Mesothelial cell of epicardium (in vitro differentiated cells): Measurements from ENCODE around the gene SUCNR1. TPM values are rescaled to one million over a fixed set of nuclear protein-coding genes. Genes with fewer than 3 reads are reported as not detected.

Experiments
- DNase-seq, 2 experiments: peaks; one replicate each; pipeline ENCODE4 v3.0.0; 2021; ENCODE audit warnings: low spot score in 2 of 2; ENCODE audit not compliant: unreplicated experiment in 2 of 2
- H3K27ac Mint-ChIP-seq: 2 replicates; pipeline ENCODE4 v1.8.0; 2021; ENCODE audit warnings: mixed read lengths
- H3K27me3 Mint-ChIP-seq: 2 replicates; pipeline ENCODE4 v1.8.0; 2021; ENCODE audit warnings: low read depth, mixed read lengths
- H3K36me3 Mint-ChIP-seq: 2 replicates; pipeline ENCODE4 v1.8.0; 2021; ENCODE audit warnings: mixed read lengths
- H3K4me1 Mint-ChIP-seq: 2 replicates; pipeline ENCODE4 v1.8.0; 2021; ENCODE audit warnings: mixed read lengths
- H3K4me3 Mint-ChIP-seq: 2 replicates; pipeline ENCODE4 v1.8.0; 2021; ENCODE audit warnings: mild to moderate bottlenecking, moderate library complexity, mixed read lengths
- H3K9me3 Mint-ChIP-seq: 2 replicates; pipeline ENCODE4 v1.8.0; 2021; ENCODE audit warnings: mixed read lengths
- total RNA-seq: library from RNA; stranded (reverse); gene quantifications from 3 replicates; pipeline ENCODE4 v1.2.1, GENCODE V29; 2021
- TF ChIP-seq, protein P1 (sequence below): fragments of 200-600 bp; sonication (generic); IDR thresholded peaks from one replicate; pipeline ENCODE4 v1.5.0; 2021; ENCODE audit warnings: antibody characterized with exemption; ENCODE audit not compliant: unreplicated experiment

SUCNR1 gene, protein sequence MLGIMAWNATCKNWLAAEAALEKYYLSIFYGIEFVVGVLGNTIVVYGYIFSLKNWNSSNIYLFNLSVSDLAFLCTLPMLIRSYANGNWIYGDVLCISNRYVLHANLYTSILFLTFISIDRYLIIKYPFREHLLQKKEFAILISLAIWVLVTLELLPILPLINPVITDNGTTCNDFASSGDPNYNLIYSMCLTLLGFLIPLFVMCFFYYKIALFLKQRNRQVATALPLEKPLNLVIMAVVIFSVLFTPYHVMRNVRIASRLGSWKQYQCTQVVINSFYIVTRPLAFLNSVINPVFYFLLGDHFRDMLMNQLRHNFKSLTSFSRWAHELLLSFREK
- total RNA-seq: 0.13 to 0.18 TPM (median 0.13 TPM) in 3 replicates

DNA sequence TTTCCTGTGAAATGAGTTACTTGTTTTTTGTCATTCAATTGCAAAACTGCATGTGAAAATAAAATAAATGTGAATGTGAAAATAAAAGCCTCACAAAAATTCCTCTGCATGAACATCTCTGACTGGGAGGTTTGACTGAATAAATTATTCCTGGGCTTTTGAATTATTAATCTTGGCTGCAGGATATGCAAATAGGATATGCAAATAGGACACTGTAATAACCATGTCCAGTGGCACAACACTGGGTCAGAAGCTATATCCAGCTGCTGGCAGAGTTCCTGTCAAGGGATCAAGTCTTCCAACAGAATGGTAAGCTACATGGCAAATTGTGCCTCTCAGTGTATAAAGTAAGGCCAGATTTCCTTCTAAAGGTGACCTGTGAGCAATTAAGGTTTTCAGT, at the start of gene SUCNR1:
Gene SUCNR1, plus strand, starts transcription at position 246 of the 400 bp plus-strand sequence. CDS start 6,250 bp downstream, outside the sequence.
- Mint-ChIP-seq H3K9me3 (no peaks in the 10 kb centered on the region), H3K36me3 (no peaks in the 10 kb centered on the region), H3K27ac (no peak within 1 kb of the TSS), H3K4me1 (peaks cover 17% of the 10 kb centered on the region), H3K27me3 (no peaks in the 10 kb centered on the region), H3K4me3 (no peak within 1 kb of the TSS)
- TF ChIP-seq, protein P1, sequence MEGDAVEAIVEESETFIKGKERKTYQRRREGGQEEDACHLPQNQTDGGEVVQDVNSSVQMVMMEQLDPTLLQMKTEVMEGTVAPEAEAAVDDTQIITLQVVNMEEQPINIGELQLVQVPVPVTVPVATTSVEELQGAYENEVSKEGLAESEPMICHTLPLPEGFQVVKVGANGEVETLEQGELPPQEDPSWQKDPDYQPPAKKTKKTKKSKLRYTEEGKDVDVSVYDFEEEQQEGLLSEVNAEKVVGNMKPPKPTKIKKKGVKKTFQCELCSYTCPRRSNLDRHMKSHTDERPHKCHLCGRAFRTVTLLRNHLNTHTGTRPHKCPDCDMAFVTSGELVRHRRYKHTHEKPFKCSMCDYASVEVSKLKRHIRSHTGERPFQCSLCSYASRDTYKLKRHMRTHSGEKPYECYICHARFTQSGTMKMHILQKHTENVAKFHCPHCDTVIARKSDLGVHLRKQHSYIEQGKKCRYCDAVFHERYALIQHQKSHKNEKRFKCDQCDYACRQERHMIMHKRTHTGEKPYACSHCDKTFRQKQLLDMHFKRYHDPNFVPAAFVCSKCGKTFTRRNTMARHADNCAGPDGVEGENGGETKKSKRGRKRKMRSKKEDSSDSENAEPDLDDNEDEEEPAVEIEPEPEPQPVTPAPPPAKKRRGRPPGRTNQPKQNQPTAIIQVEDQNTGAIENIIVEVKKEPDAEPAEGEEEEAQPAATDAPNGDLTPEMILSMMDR: no peak
- no peak for DNase-seq

- TF ChIP-seq, protein P1: no peak
- no peak overlapping the region for H3K27ac Mint-ChIP-seq
Measured at GRCh38 chr3:151827816-151828215, 45.6 kb upstream of the SUCNR1 start.

GRCh38 chr3:151835751-151836525, 37.5 kb upstream of the SUCNR1 start:
- DNase-seq: no peak

More at GRCh38 chr3:151827816-151828215, 45.6 kb upstream of the SUCNR1 start:
- Mint-ChIP-seq H3K9me3 (peaks cover 18% of the 10 kb centered on the region), H3K4me3 (no peak overlapping the region), H3K36me3 (peaks cover 9% of the 10 kb centered on the region), H3K27me3 (no peaks in the 10 kb centered on the region), H3K4me1 (no peaks in the 10 kb centered on the region)
- DNase-seq: no peak

GRCh38 chr3:151837057-151837456, 36.4 kb upstream of the SUCNR1 start:
- no peak for DNase-seq
- Mint-ChIP-seq H3K9me3 (no peaks in the 10 kb centered on the region), H3K36me3 (no peaks in the 10 kb centered on the region), H3K27ac (no peak overlapping the region), H3K27me3 (no peaks in the 10 kb centered on the region), H3K4me1 (peaks cover 18% of the 10 kb centered on the region), H3K4me3 (no peak overlapping the region)
- TF ChIP-seq, protein P1: no peak

More at GRCh38 chr3:151835751-151836525, 37.5 kb upstream of the SUCNR1 start:
- TF ChIP-seq, protein P1: no peak
- Mint-ChIP-seq H3K4me3 (no peak overlapping the region), H3K36me3 (no peaks in the 10 kb centered on the region), H3K27ac (no peak overlapping the region), H3K27me3 (no peaks in the 10 kb centered on the region), H3K9me3 (no peaks in the 10 kb centered on the region), H3K4me1 (peaks cover 18% of the 10 kb centered on the region)

DNA sequence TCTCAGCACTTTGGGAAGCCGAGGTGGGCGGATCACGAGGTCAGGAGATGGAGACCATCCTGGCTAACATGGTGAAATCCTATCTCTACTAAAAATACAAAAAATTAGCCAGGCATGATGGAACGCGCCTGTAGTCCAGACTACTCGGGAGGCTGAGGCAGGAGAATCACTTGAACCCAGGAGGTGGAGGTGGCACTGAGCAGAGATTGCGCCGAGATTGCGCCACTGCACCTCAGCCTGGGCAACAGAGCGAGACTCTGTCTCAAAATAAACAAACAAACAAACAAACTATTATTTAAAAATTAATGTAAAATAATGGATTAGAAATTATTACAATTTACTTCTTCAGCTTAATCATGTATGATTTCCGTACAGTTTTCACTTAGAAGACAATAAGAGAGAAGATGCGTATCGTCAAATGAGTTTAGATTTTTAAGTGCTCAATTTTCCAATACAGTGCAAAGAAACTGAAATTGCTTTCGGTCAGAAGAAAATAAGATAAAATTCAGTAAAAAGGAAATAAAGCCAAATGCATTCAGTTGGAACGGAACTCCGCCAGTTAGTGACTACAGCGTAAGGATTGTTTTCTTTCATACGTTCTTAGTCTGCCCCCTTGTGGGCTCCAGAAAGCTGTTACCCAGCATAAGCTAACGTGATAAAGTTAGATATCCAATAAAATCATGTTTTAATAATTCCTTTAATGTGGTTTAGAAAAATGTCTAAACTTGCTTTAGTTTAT, 34.7 kb upstream of the SUCNR1 start:
- H3K36me3 Mint-ChIP-seq: no peaks in the 10 kb centered on the region
- no peaks in the 10 kb centered on the region for H3K9me3 Mint-ChIP-seq
- no peak overlapping the region for H3K4me3 Mint-ChIP-seq
- H3K4me1 Mint-ChIP-seq: peaks cover 22% of the 10 kb centered on the region
- no peaks in the 10 kb centered on the region for H3K27me3 Mint-ChIP-seq
- H3K27ac Mint-ChIP-seq: no peak overlapping the region
- peak in 1 of 2 experiments; percentile 46 for DNase-seq
- TF ChIP-seq, protein P1: peak; percentile 74
